Activated CD4-positive, alpha-beta T cell treated with anti-CD3 and anti-CD28 coated beads, Interleukin-2, amount 10 ng/mL, durations not matched to agents 7 days and 5 days (primary cell): ENCODE results near the gene NSUN6. TPM values are rescaled to one million over a fixed set of nuclear protein-coding genes. Genes with fewer than 3 reads are reported as not detected.

Experiments used
- CTCF ChIA-PET: fragments of 350-600 bp; sonication (Branson Sonifier 250); formaldehyde crosslinking; loops from one replicate; lab custom pipeline; 2021; ENCODE audit warnings: antibody characterized with exemption; lab: Charles Lee
- POLR2A ChIA-PET: fragments of 350-600 bp; sonication (Branson Sonifier 250); formaldehyde crosslinking; loops from one replicate; lab custom pipeline; 2021; ENCODE audit warnings: antibody characterized with exemption; lab: Charles Lee
- DNase-seq: peaks from one replicate; pipeline ENCODE4 v3.0.0-alpha.2; 2020
- H3K27ac Mint-ChIP-seq: one replicate; pipeline ENCODE4 v1.8.0; 2021; ENCODE audit warnings: mild to moderate bottlenecking, moderate library complexity, mixed read lengths
- H3K27me3 Mint-ChIP-seq: one replicate; pipeline ENCODE4 v1.8.0; 2021; ENCODE audit warnings: mixed read lengths
- H3K36me3 Mint-ChIP-seq: one replicate; pipeline ENCODE4 v1.8.0; 2021; ENCODE audit warnings: low read depth, mixed read lengths
- H3K4me1 Mint-ChIP-seq: one replicate; pipeline ENCODE4 v1.8.0; 2021; ENCODE audit warnings: mixed read lengths
- H3K4me3 Mint-ChIP-seq: one replicate; pipeline ENCODE4 v1.8.0; 2021; ENCODE audit warnings: mild to moderate bottlenecking, moderate library complexity, mixed read lengths
- H3K9me3 Mint-ChIP-seq: one replicate; pipeline ENCODE4 v1.8.0; 2021; ENCODE audit warnings: mixed read lengths
- total RNA-seq, 2 experiments: library from RNA; stranded (reverse); gene quantifications; one replicate each; pipeline ENCODE4 v1.2.3, GENCODE V29; 2021

Gene NSUN6
- total RNA-seq, 2 experiments from 2014 or later, result 21.7 to 22.0 TPM

DNA sequence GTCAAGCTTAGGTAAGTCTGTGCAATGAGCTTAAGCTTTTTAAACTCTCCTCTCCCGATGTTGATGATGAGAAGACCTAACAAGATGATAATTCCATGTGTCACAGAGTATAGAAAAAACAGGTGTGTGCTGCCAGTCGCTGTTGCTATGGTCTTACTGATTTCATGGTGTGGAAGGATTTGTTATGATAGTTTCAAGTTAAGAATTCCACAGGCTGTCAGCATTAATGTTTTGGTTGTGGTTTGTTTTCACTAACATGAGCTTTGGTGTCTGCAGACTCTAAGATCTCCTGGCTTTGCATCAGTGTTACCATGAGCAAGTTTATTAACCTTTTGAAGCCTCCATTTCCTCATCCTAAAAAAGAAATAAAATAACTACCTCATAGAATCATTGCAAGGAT is 123.7 kb downstream of the NSUN6 start:
- no peak overlapping the region for H3K27ac Mint-ChIP-seq
- H3K36me3 Mint-ChIP-seq, result peaks cover 17% of the 10 kb centered on the region
- no peaks in the 10 kb centered on the region for H3K27me3 Mint-ChIP-seq
- DNase-seq, result no peak
- no peak overlapping the region for H3K4me3 Mint-ChIP-seq
- H3K9me3 Mint-ChIP-seq, result peaks cover 8% of the 10 kb centered on the region
- ChIA-PET CTCF (interaction anchor here (0.7 kb wide), 1 partner anchor 363 kb away, joined by 3 read pairs; no protein-coding TSS in a partner anchor), POLR2A (no interaction called here)
- H3K4me1 Mint-ChIP-seq, result no peaks in the 10 kb centered on the region

DNA sequence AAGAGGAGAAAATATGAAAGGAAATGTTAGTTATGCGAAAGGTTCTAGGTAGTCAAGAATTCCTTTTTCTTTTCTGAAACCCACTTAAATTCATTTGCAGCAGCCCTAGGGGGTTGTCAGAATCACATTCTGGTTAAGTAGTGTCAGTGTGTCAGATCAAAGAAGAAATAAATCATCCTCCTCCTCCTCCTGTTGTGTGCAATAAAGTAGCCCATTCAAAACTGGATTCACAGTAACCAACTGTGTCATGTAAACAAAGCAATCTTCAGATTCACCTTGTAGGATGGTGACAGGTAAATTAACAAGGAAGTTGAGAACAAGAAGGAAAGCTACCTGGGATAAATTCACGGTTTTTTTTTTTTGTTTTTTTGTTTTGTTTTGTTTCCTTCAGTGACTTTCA is 127.5 kb downstream of the NSUN6 start:
- CTCF ChIA-PET, result interaction anchor here (0.6 kb wide), 1 partner anchor 1840 kb away, joined by 3 read pairs; no protein-coding TSS in a partner anchor
- H3K27ac Mint-ChIP-seq, result no peak overlapping the region

DNA sequence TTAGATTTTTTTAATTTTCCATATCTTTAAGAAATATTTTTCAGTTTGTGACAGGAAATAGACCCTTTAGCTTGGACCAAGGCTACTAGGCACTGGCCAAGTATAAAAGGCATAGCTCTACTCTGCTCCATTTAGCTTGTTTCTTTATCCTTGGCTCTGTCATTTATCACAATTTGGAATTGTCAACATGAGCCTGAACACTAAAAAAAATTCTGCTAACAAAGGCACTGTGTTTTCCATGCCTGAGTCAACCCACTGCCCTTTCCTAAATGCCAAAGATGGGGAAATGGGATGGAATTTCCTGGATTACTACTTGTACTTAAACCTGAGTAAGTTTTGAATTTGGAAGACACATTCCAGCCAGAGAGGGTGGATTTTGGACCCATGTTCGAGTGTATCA is 128.4 kb downstream of the NSUN6 start:
- peaks cover 5% of the 10 kb centered on the region for H3K36me3 Mint-ChIP-seq
- peaks cover 8% of the 10 kb centered on the region for H3K9me3 Mint-ChIP-seq
- no peaks in the 10 kb centered on the region for H3K4me1 Mint-ChIP-seq
- POLR2A ChIA-PET, result no interaction called here
- no peak overlapping the region for H3K27ac Mint-ChIP-seq
- no peak overlapping the region for H3K4me3 Mint-ChIP-seq
- DNase-seq, result no peak
- H3K27me3 Mint-ChIP-seq, result no peaks in the 10 kb centered on the region
- CTCF ChIA-PET, result no interaction called here

More for the DNA sequence above, 127.5 kb downstream of the NSUN6 start:
- Mint-ChIP-seq H3K4me3 (no peak overlapping the region), H3K9me3 (peaks cover 8% of the 10 kb centered on the region), H3K36me3 (peaks cover 5% of the 10 kb centered on the region), H3K4me1 (no peaks in the 10 kb centered on the region), H3K27me3 (no peaks in the 10 kb centered on the region)
- POLR2A ChIA-PET, result no interaction called here
- no peak for DNase-seq

DNA sequence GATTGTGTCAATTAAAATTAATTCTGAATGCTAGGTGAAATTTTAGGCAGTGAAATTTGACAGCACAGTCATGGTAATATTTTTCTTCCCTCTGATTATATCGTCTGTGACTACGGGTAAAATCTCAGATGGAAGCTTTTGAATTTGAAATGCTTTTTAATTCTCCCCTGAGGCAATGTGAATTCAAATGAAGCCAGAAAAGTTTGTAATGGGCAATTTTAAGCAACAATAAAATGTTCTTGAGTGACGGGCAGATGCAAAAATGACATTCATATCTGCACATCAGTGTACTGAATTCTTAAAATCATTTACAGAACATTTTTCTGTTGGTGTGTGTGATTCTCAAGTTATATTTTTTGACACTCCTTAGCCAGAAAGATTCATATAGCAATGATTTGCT is 134.5 kb downstream of the NSUN6 start:
- Mint-ChIP-seq H3K9me3 (peaks cover 13% of the 10 kb centered on the region), H3K4me3 (no peak overlapping the region), H3K36me3 (no peaks in the 10 kb centered on the region), H3K27me3 (no peaks in the 10 kb centered on the region), H3K27ac (no peak overlapping the region), H3K4me1 (no peaks in the 10 kb centered on the region)
- no peak for DNase-seq
- CTCF ChIA-PET, result no interaction called here
- POLR2A ChIA-PET, result no interaction called here

DNA sequence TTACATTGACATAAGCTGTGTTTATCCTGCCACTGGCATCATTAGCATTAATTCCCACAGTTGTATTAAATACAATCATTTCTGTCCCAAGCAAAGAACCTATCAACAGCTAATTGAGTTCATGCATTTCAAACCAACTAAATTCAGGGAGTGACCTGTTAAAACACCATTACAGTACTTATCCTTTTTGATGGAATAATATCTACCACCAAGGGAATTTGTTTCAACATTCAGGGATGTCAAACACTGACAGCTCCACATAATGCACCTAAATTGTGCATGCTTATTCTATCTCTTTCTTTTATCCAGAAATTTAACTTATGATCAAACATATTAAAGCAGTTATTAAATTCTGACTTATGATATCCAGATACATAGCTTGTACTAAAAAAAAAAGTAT is 136.8 kb downstream of the NSUN6 start:
- no peak for DNase-seq
- H3K4me3 Mint-ChIP-seq, result no peak overlapping the region
- no peak overlapping the region for H3K27ac Mint-ChIP-seq
- peaks cover 5% of the 10 kb centered on the region for H3K9me3 Mint-ChIP-seq
- ChIA-PET CTCF (no interaction called here), POLR2A (no interaction called here)
- H3K27me3 Mint-ChIP-seq, result no peaks in the 10 kb centered on the region
- no peaks in the 10 kb centered on the region for H3K4me1 Mint-ChIP-seq
- H3K36me3 Mint-ChIP-seq, result no peaks in the 10 kb centered on the region

DNA sequence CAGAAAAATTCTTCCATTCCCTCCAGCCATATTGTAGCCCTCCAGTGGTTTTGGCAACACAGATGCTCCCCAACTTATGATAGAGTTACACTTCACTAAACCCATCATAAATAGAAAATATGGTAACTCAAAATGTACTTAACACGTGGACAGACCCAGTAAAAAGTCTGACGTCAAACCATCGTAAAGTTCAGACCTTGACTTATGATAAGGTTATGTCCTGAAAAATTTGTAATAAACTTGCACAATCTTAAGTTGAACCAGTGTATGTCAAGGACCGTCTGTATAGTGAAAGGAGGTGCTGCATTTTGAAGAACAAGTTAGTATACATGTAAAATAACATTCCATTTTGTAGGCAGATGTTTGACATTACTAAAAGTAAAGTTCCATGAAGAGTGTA is 142.8 kb downstream of the NSUN6 start:
- H3K27ac Mint-ChIP-seq, result no peak overlapping the region
- H3K4me1 Mint-ChIP-seq, result no peaks in the 10 kb centered on the region
- H3K36me3 Mint-ChIP-seq, result no peaks in the 10 kb centered on the region
- POLR2A ChIA-PET, result no interaction called here
- no peak for DNase-seq
- H3K27me3 Mint-ChIP-seq, result no peaks in the 10 kb centered on the region
- H3K4me3 Mint-ChIP-seq, result no peak overlapping the region
- CTCF ChIA-PET, result no interaction called here
- H3K9me3 Mint-ChIP-seq, result peaks cover 3% of the 10 kb centered on the region

DNA sequence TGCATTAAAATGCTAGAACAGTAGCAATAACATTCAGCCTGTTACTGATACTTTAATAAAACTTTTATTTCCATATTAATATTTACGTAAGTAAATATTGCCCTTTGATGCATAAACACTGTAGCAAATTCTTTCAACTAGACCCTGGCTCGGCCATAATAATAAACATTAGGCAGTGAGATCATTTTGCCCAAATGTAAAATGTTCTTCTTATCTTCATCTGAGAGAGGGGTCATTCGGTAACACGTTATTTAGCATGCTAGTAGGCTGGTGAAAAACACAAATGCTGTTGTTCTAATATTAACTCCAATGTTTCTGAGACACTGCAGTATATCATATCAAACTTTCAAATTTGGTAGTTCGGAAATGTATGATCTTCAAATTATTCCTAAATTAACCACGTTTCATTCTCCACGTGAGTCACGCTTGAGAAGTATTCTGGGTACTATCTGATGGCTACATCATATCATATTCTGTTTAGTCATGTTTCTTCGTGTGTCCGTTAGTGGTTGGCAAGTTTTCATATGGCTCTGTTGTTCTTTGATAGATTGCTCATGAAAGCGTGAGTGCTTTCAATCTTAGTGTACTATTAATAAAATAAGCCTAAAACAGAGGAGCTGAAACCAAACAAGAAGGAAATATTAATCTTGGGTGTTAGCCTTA is 145.8 kb downstream of the NSUN6 start:
- Mint-ChIP-seq H3K4me1 (peaks cover 2% of the 10 kb centered on the region), H3K36me3 (no peaks in the 10 kb centered on the region), H3K27me3 (no peaks in the 10 kb centered on the region), H3K4me3 (no peak overlapping the region), H3K9me3 (no peaks in the 10 kb centered on the region), H3K27ac (no peak overlapping the region)
- DNase-seq, result no peak
- CTCF ChIA-PET, result no interaction called here
- POLR2A ChIA-PET, result no interaction called here

DNA sequence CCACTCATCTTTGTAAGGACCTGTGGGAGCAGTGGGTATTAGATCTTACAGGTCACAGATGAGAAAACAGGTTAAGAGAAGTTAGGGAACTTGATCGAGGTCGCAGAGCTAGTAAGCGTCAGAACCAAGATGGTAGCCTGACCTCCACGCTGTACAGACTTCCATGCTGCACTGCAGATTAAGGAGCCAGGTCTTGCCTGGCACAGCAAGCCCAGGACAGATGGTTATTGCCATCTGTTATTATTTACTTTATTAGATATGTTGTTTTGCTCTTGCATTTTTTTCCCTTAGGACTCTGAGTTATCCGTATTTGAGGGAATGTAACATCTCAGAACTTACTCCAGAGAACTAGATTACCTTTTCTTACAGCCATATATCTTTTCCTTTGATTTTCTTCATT is 147.2 kb downstream of the NSUN6 start:
- POLR2A ChIA-PET, result no interaction called here
- H3K27me3 Mint-ChIP-seq, result no peaks in the 10 kb centered on the region

DNA sequence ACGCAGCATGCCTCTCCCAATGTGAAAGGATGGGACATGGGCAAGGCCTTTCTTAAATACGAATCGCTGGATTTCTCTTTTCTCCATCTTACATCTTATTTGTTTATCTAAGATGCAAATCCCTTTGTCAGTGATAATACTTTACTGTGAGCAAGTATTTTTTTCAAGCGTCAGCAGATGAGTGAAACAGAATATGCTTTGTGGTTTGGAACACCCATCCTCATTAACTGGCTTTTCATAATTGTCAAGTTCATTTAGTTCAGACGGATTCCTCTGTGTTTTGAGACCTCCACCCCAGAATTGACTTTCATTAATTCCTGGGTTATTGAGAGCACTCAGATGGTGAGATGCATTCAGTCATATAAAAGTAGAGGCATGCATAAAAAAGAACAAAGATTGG is 149.8 kb downstream of the NSUN6 start:
- CTCF ChIA-PET, result no interaction called here
- Mint-ChIP-seq H3K36me3 (no peaks in the 10 kb centered on the region), H3K4me3 (no peak overlapping the region)

More for the DNA sequence above, 147.2 kb downstream of the NSUN6 start:
- Mint-ChIP-seq H3K4me1 (peaks cover 2% of the 10 kb centered on the region), H3K27ac (no peak overlapping the region), H3K36me3 (no peaks in the 10 kb centered on the region), H3K9me3 (no peaks in the 10 kb centered on the region), H3K4me3 (no peak overlapping the region)
- no peak for DNase-seq
- CTCF ChIA-PET, result no interaction called here

DNA sequence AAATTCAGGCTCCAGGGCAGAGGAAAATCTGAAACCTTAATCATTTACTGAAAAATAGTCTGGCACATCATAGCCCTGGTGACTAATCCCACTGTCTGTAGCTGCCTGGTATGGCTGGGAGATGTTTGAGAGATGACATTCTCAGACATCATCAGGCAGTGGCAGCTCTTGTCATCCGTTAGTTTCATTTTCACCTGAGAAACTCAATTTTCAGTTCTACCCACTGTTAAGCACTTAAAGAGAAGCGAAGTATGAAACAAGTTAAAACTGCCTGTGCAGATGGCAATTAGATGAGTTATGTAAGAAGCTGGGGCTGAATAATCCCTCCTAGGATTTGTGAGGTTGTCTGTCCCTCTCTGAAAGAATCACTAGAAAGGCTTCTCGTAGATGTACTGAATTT is 150.2 kb downstream of the NSUN6 start:
- DNase-seq, result no peak
- H3K36me3 Mint-ChIP-seq, result no peaks in the 10 kb centered on the region
- H3K4me1 Mint-ChIP-seq, result peaks cover 2% of the 10 kb centered on the region
- no peaks in the 10 kb centered on the region for H3K9me3 Mint-ChIP-seq
- no peaks in the 10 kb centered on the region for H3K27me3 Mint-ChIP-seq
- ChIA-PET POLR2A (no interaction called here), CTCF (no interaction called here)
- H3K27ac Mint-ChIP-seq, result peak overlapping the region; percentile 31
- no peak overlapping the region for H3K4me3 Mint-ChIP-seq

More for the DNA sequence above, 149.8 kb downstream of the NSUN6 start:
- Mint-ChIP-seq H3K4me1 (peaks cover 2% of the 10 kb centered on the region), H3K27ac (no peak overlapping the region), H3K9me3 (no peaks in the 10 kb centered on the region), H3K27me3 (no peaks in the 10 kb centered on the region)
- DNase-seq, result no peak
- POLR2A ChIA-PET, result no interaction called here

DNA sequence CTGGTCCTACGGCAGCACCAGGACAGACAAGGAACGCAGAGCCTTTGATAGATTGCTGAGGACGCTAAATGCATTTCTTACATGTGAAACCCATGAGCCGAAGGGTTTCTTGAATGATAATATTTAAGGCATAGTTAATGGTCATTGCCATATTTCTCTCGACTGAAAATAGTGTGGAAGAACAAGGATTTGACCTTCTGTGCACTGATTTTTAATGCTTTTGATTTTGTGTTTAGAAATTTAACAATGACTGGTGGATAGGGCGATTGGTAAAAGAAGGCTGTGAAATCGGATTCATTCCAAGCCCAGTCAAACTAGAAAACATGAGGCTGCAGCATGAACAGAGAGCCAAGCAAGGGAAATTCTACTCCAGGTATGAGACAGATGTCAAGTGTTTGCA is 150.8 kb downstream of the NSUN6 start:
- Mint-ChIP-seq H3K9me3 (no peaks in the 10 kb centered on the region), H3K4me1 (peaks cover 2% of the 10 kb centered on the region), H3K4me3 (no peak overlapping the region), H3K27me3 (no peaks in the 10 kb centered on the region), H3K36me3 (no peaks in the 10 kb centered on the region), H3K27ac (no peak overlapping the region)
- ChIA-PET CTCF (no interaction called here), POLR2A (no interaction called here)
- no peak for DNase-seq

DNA sequence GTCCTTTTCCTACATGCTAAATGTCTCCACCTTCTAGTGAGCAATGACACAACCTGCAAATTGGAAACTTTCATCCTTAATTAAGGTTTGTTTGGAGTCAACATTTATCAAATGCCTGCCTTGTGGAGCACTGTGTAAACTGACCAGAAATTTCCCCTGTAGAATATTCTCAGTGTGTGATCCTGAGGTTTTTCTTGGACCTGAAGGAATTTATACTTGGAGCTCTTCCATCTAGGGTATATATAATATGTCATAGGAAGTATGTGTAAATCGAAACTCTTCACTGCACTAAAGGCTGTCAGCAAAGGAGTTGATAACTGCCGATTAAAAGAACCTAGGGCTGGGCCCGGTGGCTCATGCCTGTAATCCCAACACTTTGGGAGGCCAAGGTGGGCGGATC is 152.4 kb downstream of the NSUN6 start:
- Mint-ChIP-seq H3K9me3 (no peaks in the 10 kb centered on the region), H3K36me3 (no peaks in the 10 kb centered on the region), H3K27ac (no peak overlapping the region), H3K4me3 (no peak overlapping the region), H3K4me1 (peaks cover 2% of the 10 kb centered on the region), H3K27me3 (no peaks in the 10 kb centered on the region)
- DNase-seq, result no peak
- POLR2A ChIA-PET, result no interaction called here
- CTCF ChIA-PET, result no interaction called here

DNA sequence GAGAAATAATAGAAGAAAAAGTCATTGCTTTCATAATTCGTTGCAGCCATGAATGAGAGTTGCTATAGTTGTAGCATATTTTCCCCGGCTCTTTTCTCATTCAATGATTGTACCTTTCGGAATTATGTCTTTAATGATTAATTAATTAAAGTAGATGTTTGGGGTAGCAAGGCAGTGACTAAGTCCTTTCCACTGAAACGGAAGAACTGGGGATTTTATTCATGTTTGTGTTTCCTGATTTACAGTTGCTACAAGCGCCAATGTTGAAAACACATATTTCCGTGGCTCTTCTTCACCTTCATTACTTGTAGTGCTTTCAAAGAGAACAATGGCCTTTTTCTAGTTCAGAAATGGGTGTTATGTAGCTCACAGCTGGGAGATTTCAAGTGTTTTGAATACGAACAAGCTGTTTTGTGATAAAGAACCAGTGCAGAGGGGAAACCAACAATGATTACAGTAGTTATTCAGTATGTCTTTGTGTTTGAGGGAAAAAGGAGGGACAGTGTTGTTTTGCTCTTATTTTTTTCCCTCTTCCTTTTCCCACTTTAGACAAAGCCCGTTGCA is 153.5 kb downstream of the NSUN6 start:
- H3K27me3 Mint-ChIP-seq, result no peaks in the 10 kb centered on the region
- H3K4me3 Mint-ChIP-seq, result no peak overlapping the region
- no peaks in the 10 kb centered on the region for H3K36me3 Mint-ChIP-seq
- H3K27ac Mint-ChIP-seq, result no peak overlapping the region
- no peak for DNase-seq
- CTCF ChIA-PET, result no interaction called here
- POLR2A ChIA-PET, result no interaction called here
- peaks cover 2% of the 10 kb centered on the region for H3K4me1 Mint-ChIP-seq
- no peaks in the 10 kb centered on the region for H3K9me3 Mint-ChIP-seq
